HG03066 (cell line): Measurements from ENCODE around the gene SLCO4A1.
"Not testable (repeated sequence)": the region's sequence is repeated elsewhere in the genome, so short reads cannot be mapped to it uniquely, and the experiment has no call there.

Experiments used
- ATAC-seq: cut with Tn5 transposase; IDR thresholded peaks from one replicate; pipeline ENCODE4 v1.9.1; 2021; ENCODE audit warnings: low read depth; ENCODE audit not compliant: unreplicated experiment

The SLCO4A1 gene

DNA sequence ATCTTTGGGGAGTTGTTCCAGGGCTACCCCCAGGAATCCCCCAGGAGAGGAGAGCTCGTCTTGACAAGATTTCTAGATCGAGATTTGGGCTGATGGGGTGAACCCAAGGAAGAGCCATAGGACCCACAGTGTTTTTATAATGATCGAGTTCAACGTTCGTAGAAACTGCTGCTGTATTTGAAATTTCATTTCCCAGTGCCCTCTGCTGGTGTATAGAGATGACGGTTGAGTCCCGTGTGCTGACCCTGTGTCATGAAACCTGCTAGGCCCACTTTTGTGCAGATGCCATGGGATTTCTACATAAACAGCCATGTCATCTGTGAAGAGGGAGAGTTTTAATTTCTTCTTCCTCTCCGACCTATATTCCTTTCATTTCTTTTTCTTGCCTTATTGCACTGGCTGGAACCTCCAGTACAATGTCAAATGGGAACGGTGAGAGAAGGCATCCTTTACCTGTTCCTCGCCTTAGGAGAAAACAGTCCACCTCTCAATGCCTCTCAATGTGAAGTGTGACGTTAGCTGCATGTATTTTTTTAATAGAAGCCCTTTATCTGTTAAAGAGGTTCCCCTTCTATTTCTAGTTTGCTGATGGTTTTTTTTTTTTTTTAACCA, 37.8 kb downstream of the SLCO4A1 start:
- no peak for ATAC-seq

DNA sequence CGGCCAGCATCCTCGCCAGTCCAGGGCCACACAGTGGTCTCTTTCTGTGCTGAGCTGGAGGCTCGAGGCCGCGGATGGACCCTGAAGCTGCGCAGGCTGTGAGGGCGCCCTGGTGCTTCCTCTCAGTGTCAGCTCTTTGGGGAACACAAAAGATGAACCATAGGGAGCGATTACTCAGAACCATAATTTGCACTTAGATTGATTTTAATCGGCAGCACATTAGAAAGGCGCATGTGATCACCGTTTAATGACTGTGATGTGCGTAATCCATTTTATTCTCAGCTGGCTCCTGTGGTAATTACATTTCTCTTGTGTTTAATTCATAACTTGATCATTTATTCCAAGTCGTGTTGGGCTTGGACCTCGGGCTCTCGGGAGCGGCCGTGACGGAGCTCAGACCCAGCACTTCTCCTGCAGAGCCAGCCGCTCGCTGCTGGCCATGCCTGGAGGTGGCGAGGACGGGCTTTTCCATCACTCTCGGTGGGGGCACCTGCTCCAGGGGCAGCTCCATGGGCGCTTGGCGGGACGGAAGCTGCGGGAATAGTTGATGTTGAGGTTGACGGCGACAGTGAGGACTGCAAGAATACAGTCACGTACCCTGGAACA, 40.7 kb downstream of the SLCO4A1 start:
- no peak for ATAC-seq

- not testable (repeated sequence) for ATAC-seq
Measured at GRCh38 chr20:62683660-62684322, 41.5 kb downstream of the SLCO4A1 start.

DNA sequence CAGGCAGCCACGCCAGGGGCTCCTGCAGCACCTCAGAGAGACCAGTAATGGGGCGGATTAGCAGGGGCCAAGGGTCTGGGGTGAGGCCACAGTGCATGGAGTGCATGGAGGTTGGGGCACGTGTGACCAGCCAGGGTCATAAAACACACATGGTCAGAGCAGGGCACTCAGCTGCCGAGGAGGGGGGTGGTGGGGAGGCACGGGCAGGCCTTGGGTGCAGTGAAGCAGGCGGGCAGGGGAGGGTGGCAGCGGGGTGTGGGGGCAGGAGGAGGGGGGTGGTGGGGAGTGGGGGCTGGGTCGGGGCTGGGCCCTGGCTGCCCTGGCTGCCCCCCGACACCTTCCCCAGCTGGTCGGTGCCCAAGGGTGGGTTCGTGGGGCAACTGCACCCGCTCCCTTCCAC, 42.7 kb downstream of the SLCO4A1 start:
- no peak for ATAC-seq

DNA sequence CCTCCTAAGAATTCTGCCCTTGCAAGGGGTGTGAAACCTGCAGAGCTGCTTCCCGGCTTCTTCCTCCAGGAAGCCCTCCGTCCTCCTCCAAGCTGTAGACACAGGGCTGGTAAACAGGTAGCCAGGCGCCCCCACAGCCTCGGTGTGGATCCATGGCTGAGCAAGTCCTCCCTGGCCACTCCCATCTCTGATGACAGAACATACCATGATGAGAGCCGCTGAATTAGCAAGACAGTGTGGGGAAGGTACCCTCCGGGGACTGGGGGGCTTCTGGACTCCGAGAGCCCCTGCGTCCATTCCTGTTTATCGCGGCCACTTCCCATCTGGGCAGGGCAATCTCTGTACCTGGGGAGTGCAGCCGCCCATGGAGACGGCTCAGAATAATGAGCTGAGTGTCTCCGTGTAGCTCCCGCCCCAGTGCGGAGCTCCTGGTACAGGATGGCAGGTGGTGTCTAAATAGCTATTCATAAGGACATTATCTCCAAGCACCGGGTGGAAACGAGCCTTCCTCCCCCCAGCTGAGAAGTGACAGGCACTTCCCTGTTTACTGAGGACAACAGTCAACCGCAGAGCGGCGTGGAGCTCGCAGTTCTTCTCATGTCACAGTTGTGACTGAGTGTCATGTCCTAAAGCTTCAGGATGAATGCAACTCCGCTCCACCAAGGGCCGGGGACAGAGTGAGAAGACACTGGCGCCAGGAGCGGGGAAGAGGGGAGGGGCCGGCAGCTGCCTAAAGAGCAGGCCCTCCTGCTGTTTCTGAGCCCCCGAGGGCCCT, 43.7 kb downstream of the SLCO4A1 start:
- no peak for ATAC-seq

DNA sequence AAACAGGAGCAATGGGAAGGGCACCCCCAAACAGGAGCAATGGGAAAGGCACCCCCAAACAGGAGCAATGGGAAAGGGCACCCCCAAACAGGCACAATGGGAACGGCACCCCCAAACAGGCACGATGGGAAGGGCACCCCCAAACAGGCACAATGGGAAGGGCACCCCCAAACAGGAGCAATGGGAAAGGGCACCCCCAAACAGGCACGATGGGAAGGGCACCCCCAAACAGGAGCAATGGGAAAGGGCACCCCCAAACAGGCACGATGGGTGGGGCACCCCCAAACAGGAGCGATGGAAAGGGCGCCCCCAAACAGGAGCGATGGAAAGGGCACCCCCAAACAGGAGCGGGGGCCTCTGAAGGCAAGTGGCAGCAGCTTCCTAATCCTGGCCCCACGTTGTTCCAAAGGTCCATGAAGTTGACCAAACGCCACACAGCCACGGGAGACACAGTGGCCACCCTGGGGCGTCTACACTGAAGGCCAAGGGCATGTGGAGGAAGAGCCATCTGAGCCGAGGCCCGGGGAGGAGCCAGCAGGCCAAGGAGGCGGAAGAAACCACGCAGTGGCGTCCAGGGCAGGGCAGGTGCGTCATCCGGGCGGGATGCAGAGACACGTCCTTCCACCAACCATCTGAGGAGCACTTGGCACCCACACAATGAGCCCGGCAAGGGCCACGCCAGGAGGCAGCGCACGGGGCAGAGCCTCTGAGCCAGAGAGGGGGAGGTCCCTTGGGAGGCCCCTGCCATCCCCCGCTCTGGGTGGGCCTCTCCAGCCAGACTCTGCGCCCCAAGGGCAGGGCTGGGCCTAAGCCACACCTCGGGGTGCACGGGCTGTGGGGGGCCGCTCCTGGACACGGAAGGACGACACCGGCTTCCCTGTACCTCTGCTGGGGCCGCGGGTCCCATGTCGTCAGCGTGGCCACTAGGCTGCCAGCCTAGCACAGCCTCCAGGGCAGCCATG, 44.8 kb downstream of the SLCO4A1 start:
- no peak for ATAC-seq

GRCh38 chr20:62688083-62688482, 45.8 kb downstream of the SLCO4A1 start:
- no peak for ATAC-seq

DNA sequence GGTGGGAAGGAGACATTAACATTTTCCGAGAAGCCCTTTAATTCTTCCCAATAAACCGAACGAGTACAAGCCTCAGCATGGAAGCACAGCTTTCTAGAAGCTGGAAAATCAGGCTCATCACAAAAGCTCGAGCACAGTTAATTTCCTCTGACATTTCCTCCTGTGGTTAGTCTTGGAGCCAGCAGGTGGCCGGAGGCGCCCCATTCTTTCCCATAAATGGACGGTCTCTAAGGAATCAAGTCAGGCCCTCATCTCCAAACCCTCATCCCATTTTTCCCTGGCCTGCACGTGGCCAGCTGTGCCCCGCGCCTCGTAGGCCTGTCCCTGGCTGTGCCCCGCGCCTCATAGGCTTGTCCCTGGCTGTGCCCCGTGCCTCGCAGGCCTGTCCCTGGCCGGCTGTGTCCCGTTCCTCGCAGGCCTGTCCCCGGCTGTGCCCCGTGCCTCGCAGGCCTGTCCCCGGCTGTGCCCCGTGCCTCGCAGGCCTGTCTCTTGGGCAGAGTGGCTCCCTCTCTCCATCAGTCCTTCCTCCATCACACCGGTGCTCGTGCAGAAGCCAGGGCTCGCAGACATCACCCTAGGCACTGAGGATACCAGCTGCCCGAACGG, 46.7 kb downstream of the SLCO4A1 start:
- ATAC-seq = no peak

- no peak for ATAC-seq
Measured at GRCh38 chr20:62689861-62690260, 47.6 kb downstream of the SLCO4A1 start.

DNA sequence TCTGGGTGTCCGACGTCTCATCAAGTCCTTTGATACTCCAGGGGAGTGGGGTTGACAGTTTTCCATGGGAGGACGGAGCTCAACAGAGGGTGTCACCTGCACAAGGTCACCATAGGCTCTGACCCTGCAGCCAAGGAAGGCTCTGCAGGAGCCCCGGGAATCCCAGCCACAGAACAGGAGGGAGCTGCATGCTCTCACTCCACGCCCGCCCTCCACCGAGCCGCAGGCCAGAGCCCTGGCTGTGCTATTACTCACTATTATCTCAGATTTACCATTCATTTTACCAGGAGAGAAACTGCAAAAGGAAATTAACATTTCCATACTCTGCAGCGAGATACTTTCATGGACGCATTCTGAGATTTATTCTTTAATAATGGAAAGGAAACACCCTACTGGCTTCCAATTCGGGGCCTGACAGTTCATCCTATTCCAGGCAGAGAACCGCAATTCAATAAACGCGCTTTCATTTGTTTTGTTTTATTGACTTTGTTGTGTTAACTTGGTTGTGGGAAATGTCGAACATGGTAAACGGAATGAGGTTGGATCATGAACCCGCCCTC, 48.0 kb downstream of the SLCO4A1 start:
- ATAC-seq = no peak

GRCh38 chr20:62691487-62691886, 49.2 kb downstream of the SLCO4A1 start:
- ATAC-seq = no peak

DNA sequence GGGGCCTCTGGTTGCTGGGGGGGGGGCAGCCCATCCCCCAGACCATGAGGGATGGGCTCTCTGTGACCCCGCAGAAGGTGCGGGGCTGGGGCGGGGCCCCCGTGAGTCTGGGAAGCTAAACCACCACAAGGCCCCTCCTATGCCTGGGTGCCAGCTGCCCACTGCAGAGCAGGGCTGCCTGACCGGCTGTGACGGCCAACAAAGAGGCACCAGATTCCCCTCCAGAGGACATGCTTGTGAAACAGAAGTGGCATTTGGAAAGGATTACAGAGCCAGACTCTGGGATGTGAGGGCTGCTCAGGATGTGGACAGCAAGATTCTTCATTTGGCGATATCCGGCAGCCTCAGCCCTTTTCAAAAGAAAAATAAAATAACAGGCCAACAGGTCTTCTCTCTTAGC, 49.9 kb downstream of the SLCO4A1 start:
- ATAC-seq = no peak

DNA sequence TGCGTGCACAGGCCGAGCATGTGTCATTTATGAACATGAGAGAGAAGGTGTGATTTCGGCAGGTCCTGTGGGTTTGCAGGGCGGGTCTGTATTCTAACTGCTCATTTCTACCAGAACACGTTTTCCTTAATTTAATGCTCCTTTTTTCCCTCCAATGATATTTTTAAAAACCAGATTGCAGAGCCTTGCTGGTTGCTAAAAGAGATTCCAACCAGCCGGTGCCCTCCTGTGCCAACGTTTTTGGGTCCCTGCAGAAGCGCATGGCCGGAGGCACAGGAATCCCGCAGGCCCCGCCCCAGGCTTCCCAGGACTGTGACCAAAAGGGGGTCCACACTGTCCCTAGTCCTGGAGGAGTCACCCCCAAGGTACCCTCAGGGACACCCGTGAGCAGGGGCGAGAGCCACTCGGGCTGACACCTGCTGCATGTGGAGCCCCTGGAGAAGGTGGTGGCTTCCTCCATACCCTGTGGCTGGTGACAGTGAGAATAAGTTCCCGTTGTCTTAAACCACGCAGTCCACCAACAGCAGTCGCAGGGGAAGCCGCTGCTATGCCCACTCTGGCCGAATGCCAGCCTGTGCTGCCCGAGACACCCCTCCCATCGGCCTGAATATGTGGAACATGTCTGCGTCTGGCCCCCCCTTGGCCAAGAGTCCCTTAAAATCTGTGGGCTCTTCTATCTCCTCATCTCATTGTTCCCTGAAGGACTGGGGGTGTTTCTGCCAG, 50.7 kb downstream of the SLCO4A1 start:
- ATAC-seq = no peak

DNA sequence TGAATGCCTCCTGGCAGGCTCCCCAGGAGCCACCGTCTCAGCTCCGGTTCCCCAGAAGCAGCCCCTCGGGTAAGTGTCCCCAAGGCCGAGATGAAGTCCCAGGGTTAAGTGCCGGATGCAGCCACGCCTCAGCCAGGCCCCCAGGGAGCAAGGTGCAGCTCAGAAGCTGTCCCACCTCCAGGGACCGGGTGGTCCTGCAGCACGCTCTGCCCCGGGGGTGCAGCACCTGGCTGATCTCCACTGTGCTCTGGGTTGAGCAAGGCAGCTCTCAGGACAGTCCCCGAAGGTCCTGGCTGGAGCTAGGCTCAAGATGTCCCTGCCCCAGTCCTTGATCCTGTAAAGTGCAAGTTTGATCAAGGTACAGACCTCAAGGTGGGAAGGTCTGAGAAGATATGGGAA, 51.2 kb downstream of the SLCO4A1 start:
- no peak for ATAC-seq

- no peak for ATAC-seq
Measured at GRCh38 chr20:62694106-62694505, 51.8 kb downstream of the SLCO4A1 start.

DNA sequence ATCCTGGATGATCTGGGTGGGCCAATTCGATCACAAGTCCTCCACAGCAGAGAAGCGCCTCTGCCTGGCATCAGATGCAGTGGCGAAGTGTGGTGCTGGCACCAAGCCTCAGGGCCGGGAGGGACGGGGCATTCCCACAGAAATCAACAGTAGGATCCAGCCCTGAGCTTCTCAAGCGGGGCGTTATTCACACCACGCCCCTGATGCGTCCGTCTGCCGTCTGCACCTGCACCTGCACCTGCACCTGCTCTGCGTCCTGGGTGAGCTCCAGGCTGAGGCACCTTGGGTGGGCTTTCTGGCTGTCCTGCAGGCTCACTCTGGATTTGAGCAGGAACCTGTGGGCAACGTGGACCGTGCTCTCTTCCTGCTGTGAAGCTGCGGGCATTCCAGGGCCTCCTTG, 52.6 kb downstream of the SLCO4A1 start:
- no peak for ATAC-seq

DNA sequence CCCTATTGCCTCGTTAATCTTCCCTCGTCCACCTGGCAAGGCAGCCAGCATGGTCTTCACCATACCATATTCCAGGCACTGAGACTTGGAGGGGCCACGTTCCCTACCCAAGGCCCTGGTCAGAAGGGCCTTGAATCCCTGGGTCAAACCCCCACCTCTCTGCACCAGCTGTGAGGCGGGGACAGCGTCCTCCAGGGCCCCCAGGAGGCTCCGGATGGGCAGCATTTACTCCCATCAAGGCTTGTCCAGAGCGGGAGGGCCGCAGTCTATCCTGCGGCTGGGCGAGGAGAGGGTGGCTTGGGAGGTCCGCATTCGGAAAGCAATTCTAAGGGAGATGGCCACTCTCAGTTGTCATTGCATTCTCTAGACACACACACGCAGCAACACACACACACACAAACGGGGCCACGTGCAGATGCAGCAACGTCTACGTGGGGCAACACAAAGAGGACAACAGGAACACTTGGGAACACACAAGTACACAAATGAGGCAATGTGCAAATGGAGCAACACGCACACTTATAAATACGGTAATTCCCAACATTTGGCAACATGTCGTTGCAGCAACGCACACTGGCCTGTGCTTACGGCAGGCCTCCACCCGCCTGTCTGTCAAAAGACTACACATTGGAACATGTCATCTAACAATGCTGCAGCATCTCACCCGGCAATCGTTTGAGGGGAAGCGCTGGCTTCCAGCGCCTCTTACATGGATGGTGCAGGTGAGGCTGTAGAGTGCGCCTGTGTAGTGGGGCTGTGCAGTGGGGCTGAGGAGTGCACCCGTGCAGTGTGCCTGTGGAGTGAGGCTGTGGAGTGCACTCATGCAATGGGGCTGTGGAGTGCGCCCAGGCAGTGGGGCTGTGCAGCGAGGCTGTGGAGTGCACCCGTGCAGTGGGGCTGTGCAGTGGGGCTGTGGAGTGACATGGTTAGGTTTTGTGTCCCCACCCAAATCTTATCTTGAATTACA, 53.4 kb downstream of the SLCO4A1 start:
- no peak for ATAC-seq

- no peak for ATAC-seq
Measured at GRCh38 chr20:62696434-62696957, 54.2 kb downstream of the SLCO4A1 start.
